Trophoblast cell (in vitro differentiated cells and primary cell): ENCODE data around the gene ZNF841.
"Not testable (repeated sequence)": the region's sequence is repeated elsewhere in the genome, so short reads cannot be mapped to it uniquely, and the experiment has no call there.

Experiments
- DNase-seq, 2 donors: peaks; one replicate each; pipeline ENCODE4 v3.0.0-alpha.2; 2016
- H2AFZ ChIP-seq: 2 replicates; pipeline ENCODE4 v1.6.1; 2013; ENCODE audit warnings: low read length, moderate library complexity, mild to moderate bottlenecking; ENCODE audit not compliant: insufficient read depth, poor library complexity
- H2AK5ac ChIP-seq: 2 replicates; pipeline ENCODE4 v1.6.1; 2013; ENCODE audit warnings: mild to moderate bottlenecking, low read length
- H2BK120ac ChIP-seq: 2 replicates; pipeline ENCODE4 v1.6.1; 2013; ENCODE audit warnings: low read length, mild to moderate bottlenecking, moderate library complexity; ENCODE audit not compliant: insufficient read depth, poor library complexity
- H2BK12ac ChIP-seq: 2 replicates; pipeline ENCODE4 v1.6.1; 2013; ENCODE audit warnings: mild to moderate bottlenecking, low read length, moderate library complexity
- H2BK5ac ChIP-seq: 2 replicates; pipeline ENCODE4 v1.6.1; 2013; ENCODE audit warnings: low read length, low read depth, moderate library complexity, mild to moderate bottlenecking; ENCODE audit not compliant: poor library complexity
- H3K14ac ChIP-seq: 2 replicates; pipeline ENCODE4 v1.6.1; 2013; ENCODE audit warnings: mild to moderate bottlenecking, low read length
- H3K18ac ChIP-seq: 2 replicates; pipeline ENCODE4 v1.6.1; 2013; ENCODE audit warnings: mild to moderate bottlenecking, low read length
- H3K23ac ChIP-seq: 2 replicates; pipeline ENCODE4 v1.6.1; 2013; ENCODE audit warnings: low read length
- H3K27ac ChIP-seq: 2 replicates; pipeline ENCODE4 v1.5.1; 2013; ENCODE audit warnings: low read depth, mild to moderate bottlenecking, inconsistent platforms, low read length, moderate library complexity
- H3K27me3 ChIP-seq: 2 replicates; pipeline ENCODE4 v1.6.1; 2013; ENCODE audit warnings: inconsistent platforms, mild to moderate bottlenecking, low read length, moderate library complexity; ENCODE audit not compliant: insufficient read depth
- H3K36me3 ChIP-seq, 2 experiments: 1 replicate in 1 of 2; 2 replicates in 1 of 2; pipeline ENCODE4 v1.6.1; 2013; ENCODE audit warnings: low read length in 2 of 2, mild to moderate bottlenecking in 2 of 2, moderate library complexity in 1 of 2; ENCODE audit not compliant: insufficient read depth in 2 of 2, control insufficient read depth in 1 of 2
- H3K4ac ChIP-seq: 2 replicates; pipeline ENCODE4 v1.6.1; 2013; ENCODE audit warnings: low read depth, mild to moderate bottlenecking, low read length, moderate library complexity
- H3K4me1 ChIP-seq, 2 experiments: 1 replicate in 1 of 2; 2 replicates in 1 of 2; pipeline ENCODE4 v1.6.1; 2013; ENCODE audit warnings: low read length in 2 of 2, mild to moderate bottlenecking in 2 of 2, moderate library complexity in 1 of 2; ENCODE audit not compliant: insufficient read depth in 2 of 2, control insufficient read depth in 1 of 2
- H3K4me2 ChIP-seq: 2 replicates; pipeline ENCODE4 v1.6.1; 2013; ENCODE audit warnings: inconsistent platforms, mild to moderate bottlenecking, low read length, moderate library complexity
- H3K4me3 ChIP-seq: 2 replicates; pipeline ENCODE4 v1.5.1; 2013; ENCODE audit warnings: mild to moderate bottlenecking, low read depth, low read length, inconsistent platforms
- H3K79me1 ChIP-seq: one replicate; pipeline ENCODE4 v1.6.1; 2013; ENCODE audit warnings: low read length
- H3K79me2 ChIP-seq: 2 replicates; pipeline ENCODE4 v1.6.1; 2013; ENCODE audit warnings: low read length, mild to moderate bottlenecking; ENCODE audit not compliant: control insufficient read depth, insufficient read depth, poor library complexity
- H3K9ac ChIP-seq: 2 replicates; pipeline ENCODE4 v1.6.1; 2013; ENCODE audit warnings: mild to moderate bottlenecking, low read length
- H3K9me3 ChIP-seq: 2 replicates; pipeline ENCODE4 v1.6.1; 2013; ENCODE audit warnings: low read depth, mild to moderate bottlenecking, control low read depth, inconsistent platforms, low read length; ENCODE audit not compliant: insufficient read depth
- H4K12ac ChIP-seq: 2 replicates; pipeline ENCODE4 v1.6.1; 2013; ENCODE audit warnings: low read depth, mild to moderate bottlenecking, low read length, moderate library complexity
- H4K8ac ChIP-seq: 2 replicates; pipeline ENCODE4 v1.6.1; 2013; ENCODE audit warnings: low read depth, mild to moderate bottlenecking, low read length, moderate library complexity
- H4K91ac ChIP-seq: one replicate; pipeline ENCODE4 v1.6.1; 2013; ENCODE audit warnings: low read depth, mild to moderate bottlenecking, low read length, moderate library complexity
- WGBS: extraction: QIAGEN DNeasy Blood & Tissue Kit; methylation state at CpG from one replicate; pipeline ENCODE4 v1.1.7; 2013; ENCODE audit warnings: missing lambda C conversion rate; ENCODE audit not compliant: insufficient read length, insufficient coverage; ENCODE audit errors: extremely low coverage; 5-methylcytosine and 5-hydroxymethylcytosine counted together

ZNF841 gene

GRCh38 chr19:52102782-52103181 lies 7.2 kb upstream of the ZNF841 start:
- Histone ChIP-seq H3K4me2 (no peak overlapping the region), H3K14ac (no peak overlapping the region), H4K91ac (no peak overlapping the region), H2BK5ac (no peak overlapping the region), H2BK12ac (no peak overlapping the region), H2AK5ac (no peak overlapping the region), H3K18ac (no peak overlapping the region), H3K4me3 (no peak overlapping the region), H4K12ac (no peak overlapping the region), H2BK120ac (no peak overlapping the region), H3K9ac (no peak overlapping the region), H3K36me3 (no peaks in the 10 kb centered on the region), H3K4ac (no peak overlapping the region), H3K9me3 (peaks cover 10% of the 10 kb centered on the region), H2AFZ (no peak overlapping the region), H3K27me3 (no peaks in the 10 kb centered on the region), H3K79me1 (no peaks in the 10 kb centered on the region), H3K23ac (no peak overlapping the region), H3K79me2 (no peaks in the 10 kb centered on the region), H3K27ac (no peak overlapping the region), H3K4me1 (no peaks in the 10 kb centered on the region), H4K8ac (no peak overlapping the region)
- no peak for DNase-seq
- no CpG with 5 or more reads among the region's 1 CpG for WGBS

DNA sequence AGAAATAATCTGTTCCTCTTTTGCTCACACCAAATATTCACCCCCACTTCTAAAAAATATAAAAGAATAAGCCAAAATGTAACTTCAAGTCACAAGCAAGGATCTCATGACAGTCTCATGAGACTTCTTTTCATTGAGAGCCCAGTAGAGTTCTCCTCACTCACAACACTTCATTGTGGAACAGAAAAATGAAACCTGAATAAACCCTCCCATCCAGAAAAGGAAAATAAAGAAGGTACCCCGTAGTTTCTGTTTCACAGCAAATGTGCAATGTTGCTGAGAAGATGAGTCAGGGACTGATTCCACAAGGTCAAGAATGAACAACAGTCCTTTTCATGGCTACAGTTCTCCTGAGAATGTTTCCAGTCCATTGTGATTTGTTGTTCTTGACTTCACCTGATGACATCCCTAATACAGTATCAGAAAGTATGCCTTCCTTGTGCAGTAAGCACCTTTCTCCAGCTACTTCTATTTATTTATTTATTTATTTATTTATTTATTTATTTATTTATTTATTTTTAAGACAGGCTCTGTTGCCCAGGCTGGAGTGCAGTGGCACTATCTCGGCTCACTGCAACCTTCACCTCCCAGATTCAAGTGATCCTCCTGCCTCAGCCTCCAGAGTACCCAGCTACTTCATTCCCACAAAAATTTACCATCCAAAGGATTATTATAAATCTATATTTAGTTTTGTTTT lies 6.4 kb upstream of the ZNF841 start:
- Histone ChIP-seq H3K4me1 (no peaks in the 10 kb centered on the region), H3K9ac (no peak overlapping the region), H3K4me2 (no peak overlapping the region), H4K12ac (no peak overlapping the region), H2BK120ac (no peak overlapping the region), H3K79me2 (no peaks in the 10 kb centered on the region), H2AFZ (no peak overlapping the region), H3K4me3 (no peak overlapping the region), H2BK5ac (no peak overlapping the region), H3K23ac (no peak overlapping the region), H3K27ac (no peak overlapping the region), H4K8ac (no peak overlapping the region), H2BK12ac (no peak overlapping the region), H3K18ac (no peak overlapping the region), H4K91ac (no peak overlapping the region), H3K4ac (no peak overlapping the region), H3K14ac (no peak overlapping the region), H3K79me1 (no peaks in the 10 kb centered on the region), H3K9me3 (peaks cover 10% of the 10 kb centered on the region), H3K27me3 (no peaks in the 10 kb centered on the region), H3K36me3 (no peaks in the 10 kb centered on the region), H2AK5ac (no peak overlapping the region)
- DNase-seq, result no peak
- no CpG with 5 or more reads among the region's 2 CpGs for whole genome bisulfite sequencing

DNA sequence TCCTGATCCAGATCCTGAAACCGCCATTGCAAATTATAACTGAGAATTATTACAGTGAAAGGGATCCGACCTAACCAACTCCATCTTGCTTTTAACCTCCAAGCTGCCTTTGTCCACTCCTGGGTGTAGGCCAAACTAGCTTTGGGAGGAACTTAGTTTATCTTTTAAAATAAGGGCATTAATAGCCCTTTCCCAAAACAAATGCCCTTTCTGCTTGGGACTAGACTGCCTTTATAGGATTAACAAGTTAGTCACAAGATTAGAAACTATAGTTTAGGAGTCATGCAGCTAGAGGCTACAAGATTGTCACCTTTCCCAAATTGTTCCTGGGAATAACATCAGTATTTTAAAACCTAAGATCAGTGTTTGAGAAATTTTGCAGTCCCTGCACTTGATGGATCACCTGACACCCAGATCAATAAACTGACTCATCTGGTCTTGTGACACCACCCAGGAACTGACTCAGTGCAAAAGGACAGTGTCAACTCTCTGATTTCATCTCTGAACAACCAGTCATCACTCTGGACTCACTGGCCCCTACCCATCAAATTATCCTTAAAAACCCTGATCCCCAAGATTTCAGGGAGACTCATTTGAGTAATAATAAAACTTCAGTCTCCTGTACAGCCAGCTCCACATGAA lies 4.1 kb upstream of the ZNF841 start:
- DNase-seq, result no peak
- WGBS, result no CpG with 5 or more reads among the region's 2 CpGs

GRCh38 chr19:52096416-52096815 lies 851 bp upstream of the ZNF841 start:
- no CpG with 5 or more reads among the region's 3 CpGs for WGBS
- H2BK12ac ChIP-seq, result not testable (repeated sequence)

More for the DNA sequence above, 4.1 kb upstream of the ZNF841 start:
- no peak overlapping the region for H4K91ac ChIP-seq
- H3K9ac ChIP-seq, result no peak overlapping the region
- no peak overlapping the region for H2BK12ac ChIP-seq
- H3K27ac ChIP-seq, result no peak overlapping the region
- H2BK120ac ChIP-seq, result no peak overlapping the region
- H3K14ac ChIP-seq, result no peak overlapping the region
- no peaks in the 10 kb centered on the region for H3K27me3 ChIP-seq
- no peak overlapping the region for H2AFZ ChIP-seq
- H4K12ac ChIP-seq, result no peak overlapping the region
- no peak overlapping the region for H3K4me3 ChIP-seq
- no peak overlapping the region for H3K4ac ChIP-seq
- H3K36me3 ChIP-seq, result no peaks in the 10 kb centered on the region
- peaks cover 5% of the 10 kb centered on the region for H3K79me2 ChIP-seq
- H4K8ac ChIP-seq, result no peak overlapping the region
- no peak overlapping the region for H3K4me2 ChIP-seq
- no peaks in the 10 kb centered on the region for H3K4me1 ChIP-seq
- H3K9me3 ChIP-seq, result peaks cover 9% of the 10 kb centered on the region
- no peak overlapping the region for H2BK5ac ChIP-seq
- H3K23ac ChIP-seq, result no peak overlapping the region
- no peak overlapping the region for H3K18ac ChIP-seq
- peaks cover 6% of the 10 kb centered on the region for H3K79me1 ChIP-seq
- H2AK5ac ChIP-seq, result no peak overlapping the region

More at GRCh38 chr19:52096416-52096815, 851 bp upstream of the ZNF841 start:
- not testable (repeated sequence) for H2AK5ac ChIP-seq, H3K23ac ChIP-seq, H3K79me2 ChIP-seq, H3K79me1 ChIP-seq, H4K12ac ChIP-seq, H3K27me3 ChIP-seq, H3K18ac ChIP-seq, H3K9ac ChIP-seq, H4K8ac ChIP-seq, H2BK120ac ChIP-seq, H2BK5ac ChIP-seq, H3K4me3 ChIP-seq, H4K91ac ChIP-seq, H3K9me3 ChIP-seq, H3K4ac ChIP-seq, DNase-seq, H3K27ac ChIP-seq, H2AFZ ChIP-seq, H3K36me3 ChIP-seq, H3K14ac ChIP-seq, H3K4me1 ChIP-seq, H3K4me2 ChIP-seq
